ENCODE data around the gene BMPER.

The BMPER gene

DNA sequence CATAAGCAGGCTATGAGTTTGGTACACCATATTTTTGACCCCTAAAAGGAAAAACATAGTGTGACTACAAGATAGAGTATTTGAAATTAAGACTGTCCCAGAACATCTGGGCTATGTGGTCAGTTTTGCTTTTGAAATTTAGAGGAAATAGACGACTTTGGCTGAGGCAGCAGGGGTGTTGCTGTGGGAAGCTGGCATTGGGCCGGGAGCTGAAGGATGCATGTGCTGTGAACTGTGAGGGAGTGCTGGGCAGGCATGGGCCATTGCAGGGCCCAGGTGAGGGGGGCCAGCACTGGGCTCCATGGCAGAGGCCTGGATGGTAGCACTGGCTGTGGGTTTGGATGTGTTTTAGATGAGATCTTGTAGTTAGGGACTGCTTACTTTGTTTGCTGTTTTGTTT lies 168.3 kb downstream of the BMPER start:
- no peaks in the 10 kb centered on the region for H3K36me3 Mint-ChIP-seq
- H3K9me3 Mint-ChIP-seq, result peaks cover 3% of the 10 kb centered on the region
- no peak for DNase-seq (ENCODE audit: low spot score in 2 of 2)
- no peaks in the 10 kb centered on the region for H3K4me1 Mint-ChIP-seq
- H3K27me3 Mint-ChIP-seq, result peaks cover 3% of the 10 kb centered on the region
- no peak overlapping the region for H3K27ac Mint-ChIP-seq
- no peak overlapping the region for H3K4me3 Mint-ChIP-seq
- ATAC-seq (ENCODE audit: low read depth), result no peak

- no peak overlapping the region for H3K27ac Mint-ChIP-seq
- ATAC-seq (ENCODE audit: low read depth) (no peak), DNase-seq (ENCODE audit: low spot score in 2 of 2) (no peak)
- H3K4me3 Mint-ChIP-seq, result no peak overlapping the region
- no peaks in the 10 kb centered on the region for H3K4me1 Mint-ChIP-seq
- peaks cover 3% of the 10 kb centered on the region for H3K9me3 Mint-ChIP-seq
- peaks cover 3% of the 10 kb centered on the region for H3K27me3 Mint-ChIP-seq
- H3K36me3 Mint-ChIP-seq, result no peaks in the 10 kb centered on the region
Observed at GRCh38 chr7:34074421-34074820, 169.1 kb downstream of the BMPER start.

GRCh38 chr7:34075523-34076370 lies 170.4 kb downstream of the BMPER start:
- H3K4me3 Mint-ChIP-seq, result no peak overlapping the region
- no peaks in the 10 kb centered on the region for H3K36me3 Mint-ChIP-seq
- DNase-seq (ENCODE audit: low spot score in 2 of 2) (no peak), ATAC-seq (ENCODE audit: low read depth) (no peak)
- H3K27me3 Mint-ChIP-seq, result peaks cover 3% of the 10 kb centered on the region
- peaks cover 1% of the 10 kb centered on the region for H3K9me3 Mint-ChIP-seq
- H3K27ac Mint-ChIP-seq, result no peak overlapping the region
- no peaks in the 10 kb centered on the region for H3K4me1 Mint-ChIP-seq

- Mint-ChIP-seq H3K27me3 (peaks cover 3% of the 10 kb centered on the region), H3K27ac (no peak overlapping the region), H3K36me3 (no peaks in the 10 kb centered on the region), H3K9me3 (no peaks in the 10 kb centered on the region), H3K4me1 (no peaks in the 10 kb centered on the region), H3K4me3 (no peak overlapping the region)
- ATAC-seq (ENCODE audit: low read depth) (no peak), DNase-seq (ENCODE audit: low spot score in 2 of 2) (no peak)
Observed at GRCh38 chr7:34077168-34077567, 171.8 kb downstream of the BMPER start.

DNA sequence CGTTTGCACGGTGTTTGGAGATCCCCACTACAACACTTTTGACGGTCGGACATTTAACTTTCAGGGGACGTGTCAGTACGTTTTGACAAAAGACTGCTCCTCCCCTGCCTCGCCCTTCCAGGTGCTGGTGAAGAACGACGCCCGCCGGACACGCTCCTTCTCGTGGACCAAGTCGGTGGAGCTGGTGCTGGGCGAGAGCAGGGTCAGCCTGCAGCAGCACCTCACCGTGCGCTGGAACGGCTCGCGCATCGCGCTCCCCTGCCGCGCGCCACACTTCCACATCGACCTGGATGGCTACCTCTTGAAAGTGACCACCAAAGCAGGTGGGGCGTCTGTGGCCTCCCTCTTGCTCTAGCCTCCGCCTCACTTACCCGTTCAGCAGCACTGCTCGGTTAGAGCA lies 173.5 kb downstream of the BMPER start:
- no peaks in the 10 kb centered on the region for H3K36me3 Mint-ChIP-seq
- H3K27me3 Mint-ChIP-seq, result peaks cover 3% of the 10 kb centered on the region
- no peak overlapping the region for H3K27ac Mint-ChIP-seq

DNA sequence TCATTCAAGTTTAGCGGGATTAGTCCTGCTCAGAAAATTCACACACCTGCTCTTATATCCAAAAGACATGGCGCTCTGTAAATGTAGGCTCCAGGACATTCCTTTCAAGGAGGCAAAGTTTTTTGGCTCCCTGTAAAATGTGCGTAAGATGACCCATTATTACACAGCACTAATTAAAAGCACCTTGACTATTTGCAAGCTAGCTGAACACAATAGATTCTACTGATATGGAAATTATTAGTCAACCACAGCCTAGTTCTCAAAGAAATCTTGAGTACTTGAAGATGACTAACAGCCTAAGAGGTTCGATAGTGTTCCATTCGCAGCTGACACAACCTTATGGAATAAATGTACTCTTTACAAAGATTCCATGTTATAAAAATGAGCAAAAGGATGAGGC lies 175.2 kb downstream of the BMPER start:
- no peak overlapping the region for H3K27ac Mint-ChIP-seq
- H3K27me3 Mint-ChIP-seq, result peaks cover 3% of the 10 kb centered on the region
- ATAC-seq (ENCODE audit: low read depth) (no peak), DNase-seq (ENCODE audit: low spot score in 2 of 2) (no peak)
- no peaks in the 10 kb centered on the region for H3K36me3 Mint-ChIP-seq
- H3K9me3 Mint-ChIP-seq, result no peaks in the 10 kb centered on the region
- H3K4me1 Mint-ChIP-seq, result no peaks in the 10 kb centered on the region
- no peak overlapping the region for H3K4me3 Mint-ChIP-seq

More for the DNA sequence above, 173.5 kb downstream of the BMPER start:
- Mint-ChIP-seq H3K4me1 (no peaks in the 10 kb centered on the region), H3K9me3 (no peaks in the 10 kb centered on the region), H3K4me3 (no peak overlapping the region)
- ATAC-seq (ENCODE audit: low read depth), result no peak
- DNase-seq (ENCODE audit: low spot score in 2 of 2), result no peak

- DNase-seq (ENCODE audit: low spot score in 2 of 2), result no peak
- Mint-ChIP-seq H3K27me3 (peaks cover 2% of the 10 kb centered on the region), H3K4me3 (no peak overlapping the region), H3K9me3 (no peaks in the 10 kb centered on the region), H3K4me1 (no peaks in the 10 kb centered on the region), H3K27ac (no peak overlapping the region), H3K36me3 (no peaks in the 10 kb centered on the region)
- ATAC-seq (ENCODE audit: low read depth), result no peak
Observed at GRCh38 chr7:34081935-34082334, 176.6 kb downstream of the BMPER start.

DNA sequence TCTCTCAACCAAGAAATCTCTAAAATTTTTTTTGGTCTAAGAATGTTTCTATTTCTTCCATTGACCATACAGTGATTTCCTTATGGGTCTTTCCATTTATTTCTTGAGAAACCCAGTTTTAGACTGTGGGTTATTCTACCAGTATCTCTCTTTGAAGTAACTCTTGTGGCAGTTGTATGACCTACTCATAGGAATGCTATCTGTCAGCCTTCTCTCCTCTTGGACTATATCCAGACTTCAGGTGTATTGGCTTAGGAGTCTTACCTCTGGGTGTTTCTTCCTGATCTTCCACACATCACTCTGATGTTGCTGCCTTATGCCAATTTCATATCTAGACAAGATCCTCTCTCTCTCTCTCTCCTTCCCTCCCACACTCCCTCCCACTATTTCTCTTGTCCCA lies 178.1 kb downstream of the BMPER start:
- Mint-ChIP-seq H3K4me3 (no peak overlapping the region), H3K9me3 (no peaks in the 10 kb centered on the region), H3K27ac (no peak overlapping the region), H3K4me1 (no peaks in the 10 kb centered on the region), H3K36me3 (no peaks in the 10 kb centered on the region), H3K27me3 (no peaks in the 10 kb centered on the region)
- DNase-seq (ENCODE audit: low spot score in 2 of 2) (no peak), ATAC-seq (ENCODE audit: low read depth) (no peak)

DNA sequence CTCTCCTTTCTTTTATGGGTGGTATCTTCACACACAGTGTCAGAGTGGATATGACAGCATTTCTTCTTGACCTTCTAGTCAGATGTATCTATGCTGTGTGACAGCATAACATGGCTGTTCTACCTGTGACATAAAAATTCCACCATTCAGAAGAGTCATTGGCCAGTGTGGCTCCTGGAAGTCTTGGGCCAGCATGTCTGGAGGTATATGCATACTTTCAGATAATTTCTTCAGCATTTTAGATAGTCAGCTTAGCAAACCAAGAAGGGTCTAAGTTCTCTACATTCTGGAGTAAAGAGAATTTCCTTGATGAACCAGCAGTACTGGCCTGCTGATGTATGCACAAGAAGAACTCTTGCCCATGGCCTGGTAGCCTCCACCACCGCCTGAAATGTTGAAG lies 179.3 kb downstream of the BMPER start:
- H3K36me3 Mint-ChIP-seq, result no peaks in the 10 kb centered on the region
- no peaks in the 10 kb centered on the region for H3K4me1 Mint-ChIP-seq
- H3K27me3 Mint-ChIP-seq, result no peaks in the 10 kb centered on the region
- no peak overlapping the region for H3K27ac Mint-ChIP-seq
- no peak for DNase-seq (ENCODE audit: low spot score in 2 of 2)
- no peak overlapping the region for H3K4me3 Mint-ChIP-seq
- H3K9me3 Mint-ChIP-seq, result no peaks in the 10 kb centered on the region
- ATAC-seq (ENCODE audit: low read depth), result no peak

GRCh38 chr7:34086064-34086463 lies 180.7 kb downstream of the BMPER start:
- ATAC-seq (ENCODE audit: low read depth), result no peak
- DNase-seq (ENCODE audit: low spot score in 2 of 2), result no peak
- Mint-ChIP-seq H3K9me3 (no peaks in the 10 kb centered on the region), H3K27ac (no peak overlapping the region), H3K36me3 (no peaks in the 10 kb centered on the region), H3K27me3 (no peaks in the 10 kb centered on the region), H3K4me3 (no peak overlapping the region), H3K4me1 (no peaks in the 10 kb centered on the region)

DNA sequence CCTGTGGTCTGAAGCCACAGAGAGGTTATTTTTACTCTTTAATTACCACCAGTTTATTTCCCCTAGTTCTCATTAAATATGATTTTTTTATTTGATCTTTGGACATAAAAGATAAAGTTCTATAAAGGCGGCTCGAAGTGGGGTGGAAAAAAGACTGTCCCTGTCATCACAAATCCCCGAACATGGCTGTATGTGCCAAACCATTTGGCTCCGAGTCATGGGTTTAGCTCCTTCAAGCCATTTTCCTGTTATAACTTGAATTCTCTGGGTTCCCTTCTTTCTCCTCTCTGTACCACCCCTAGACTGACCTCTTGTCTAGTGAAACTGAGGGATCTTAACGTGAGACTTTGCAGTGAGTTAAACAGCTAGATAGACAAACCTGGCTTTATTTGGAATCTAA lies 181.6 kb downstream of the BMPER start:
- Mint-ChIP-seq H3K27ac (no peak overlapping the region), H3K4me1 (no peaks in the 10 kb centered on the region), H3K4me3 (no peak overlapping the region), H3K9me3 (no peaks in the 10 kb centered on the region), H3K27me3 (no peaks in the 10 kb centered on the region), H3K36me3 (no peaks in the 10 kb centered on the region)
- DNase-seq (ENCODE audit: low spot score in 2 of 2) (no peak), ATAC-seq (ENCODE audit: low read depth) (no peak)

DNA sequence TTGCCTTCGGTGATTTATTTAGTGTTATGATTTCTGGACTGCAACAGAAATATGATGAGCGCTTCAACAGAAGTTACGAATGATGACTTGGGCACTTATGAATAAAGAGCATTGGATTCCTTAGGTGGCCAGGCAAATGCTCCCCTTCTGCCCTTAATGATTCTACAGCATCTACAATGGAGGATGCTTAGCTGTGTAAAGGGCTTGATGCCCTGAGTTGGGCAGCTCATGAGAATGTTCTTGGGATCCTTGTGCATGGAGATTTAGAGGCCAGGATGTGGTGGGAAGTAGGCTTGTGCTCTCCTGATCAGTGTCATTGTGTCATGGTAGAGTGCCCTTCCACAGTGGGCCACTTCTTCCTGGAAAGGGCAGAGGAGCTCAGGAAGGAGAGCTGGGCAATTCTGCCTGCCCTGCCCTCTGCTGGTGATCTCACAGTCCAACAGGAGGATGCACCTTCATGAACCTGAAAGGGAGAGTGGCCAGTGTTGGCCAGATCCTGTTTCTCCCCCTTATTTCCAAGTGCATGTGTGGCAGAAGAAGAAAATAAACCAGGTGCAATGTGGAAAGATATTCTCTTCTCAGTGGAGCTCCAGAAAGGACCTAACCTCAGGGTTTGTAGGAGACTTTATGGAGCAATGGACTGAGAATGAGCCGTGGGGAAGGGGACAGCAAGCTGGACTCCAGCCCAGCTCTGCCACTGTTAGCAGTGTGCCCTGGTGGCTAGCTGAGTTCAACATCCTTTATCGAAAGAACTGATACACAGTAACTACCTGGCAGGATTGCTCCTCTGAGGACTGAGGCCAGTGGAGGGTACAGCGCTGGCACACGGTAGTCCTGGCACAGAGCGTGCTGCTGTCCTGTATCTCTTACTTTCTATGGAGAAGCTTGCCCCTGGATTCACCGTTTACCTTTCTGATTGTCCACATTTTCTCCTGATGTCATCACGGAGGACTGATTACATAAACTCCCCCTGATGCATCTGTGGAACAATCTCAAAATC lies 182.9 kb downstream of the BMPER start:
- Mint-ChIP-seq H3K27me3 (no peaks in the 10 kb centered on the region), H3K4me1 (no peaks in the 10 kb centered on the region), H3K36me3 (no peaks in the 10 kb centered on the region), H3K9me3 (no peaks in the 10 kb centered on the region), H3K4me3 (no peak overlapping the region), H3K27ac (no peak overlapping the region)
- ATAC-seq (ENCODE audit: low read depth) (no peak), DNase-seq (ENCODE audit: low spot score in 2 of 2) (no peak)

GRCh38 chr7:34090816-34091215 lies 185.5 kb downstream of the BMPER start:
- DNase-seq (ENCODE audit: low spot score in 2 of 2), result no peak
- Mint-ChIP-seq H3K4me1 (no peaks in the 10 kb centered on the region), H3K36me3 (no peaks in the 10 kb centered on the region), H3K27me3 (no peaks in the 10 kb centered on the region), H3K27ac (no peak overlapping the region), H3K9me3 (no peaks in the 10 kb centered on the region), H3K4me3 (no peak overlapping the region)
- no peak for ATAC-seq (ENCODE audit: low read depth)

DNA sequence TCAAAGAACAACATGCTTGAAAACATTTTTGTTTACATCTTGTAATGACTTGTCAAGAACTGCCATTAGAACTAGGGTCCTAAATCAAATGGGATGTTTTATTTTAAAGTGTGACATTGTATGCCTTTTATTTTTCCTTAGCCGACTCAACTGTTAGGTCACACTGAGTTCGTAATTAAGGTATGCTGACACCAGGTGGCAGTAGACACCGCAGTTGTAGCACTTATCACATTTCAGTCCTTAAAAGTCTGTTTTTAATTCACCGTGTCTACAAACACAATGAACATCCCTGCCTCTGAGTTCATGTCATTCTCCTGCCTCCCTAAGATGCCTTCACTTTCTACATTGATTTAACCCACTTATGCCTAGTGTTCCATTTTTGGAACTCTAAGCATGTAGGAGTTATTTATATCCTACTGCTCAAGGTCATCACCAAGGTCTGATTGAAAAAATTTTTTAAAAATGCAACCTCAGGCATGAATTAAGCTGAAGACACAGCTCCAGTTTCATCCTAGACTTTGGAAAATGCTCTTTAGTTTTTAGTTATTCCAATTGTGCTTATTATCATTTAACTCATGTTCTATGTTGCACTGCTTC lies 186.1 kb downstream of the BMPER start:
- Mint-ChIP-seq H3K36me3 (no peaks in the 10 kb centered on the region), H3K9me3 (no peaks in the 10 kb centered on the region)
- no peak for ATAC-seq (ENCODE audit: low read depth)

More for the DNA sequence above, 186.1 kb downstream of the BMPER start:
- no peaks in the 10 kb centered on the region for H3K4me1 Mint-ChIP-seq
- H3K4me3 Mint-ChIP-seq, result no peak overlapping the region
- H3K27ac Mint-ChIP-seq, result no peak overlapping the region
- no peak for DNase-seq (ENCODE audit: low spot score in 2 of 2)
- no peaks in the 10 kb centered on the region for H3K27me3 Mint-ChIP-seq

Measured in memory B cell (primary cell).